OCI-LY7 (cell line): ENCODE data around the gene JAM2. TPM values are rescaled to one million over a fixed set of nuclear protein-coding genes. Genes with fewer than 3 reads are reported as not detected.

Experiments used
- BruUV-seq: library from RNA; stranded (reverse); fragments of 400-500 nt; replicated peaks from 2 replicates; lab custom pipeline; 2021; lab: Mats Ljungman, UMichigan
- CTCF ChIA-PET: fragments of 300-600 bp; sonication (Branson Sonifier 250); formaldehyde crosslinking; loops from one replicate; lab custom pipeline; 2022; ENCODE audit warnings: antibody characterized with exemption; ENCODE audit not compliant: unreplicated experiment; lab: Charles Lee
- POLR2A ChIA-PET: fragments of 300-600 bp; sonication (Branson Sonifier 250); formaldehyde crosslinking; loops from one replicate; lab custom pipeline; 2022; ENCODE audit warnings: antibody characterized with exemption; lab: Charles Lee
- DNase-seq: peaks from one replicate; pipeline ENCODE4 v3.0.0-alpha.2; 2015; ENCODE audit warnings: low spot score
- H2AFZ ChIP-seq: fragments of 200-600 bp; sonication (generic), shearing (Covaris generic); 2 replicates; pipeline ENCODE4 v1.6.1; 2014; ENCODE audit warnings: mild to moderate bottlenecking, antibody characterized with exemption, low read length, moderate library complexity
- H3K27ac ChIP-seq: fragments of 200-600 bp; sonication (generic); 2 replicates; pipeline ENCODE4 v1.5.1; 2014; ENCODE audit warnings: mixed run types, low read depth, mild to moderate bottlenecking, moderate library complexity, low read length, inconsistent platforms; ENCODE audit not compliant: poor library complexity, severe bottlenecking
- H3K36me3 ChIP-seq: fragments of 200-600 bp; sonication (generic); 2 replicates; pipeline ENCODE4 v1.6.1; 2014; ENCODE audit warnings: mild to moderate bottlenecking, antibody characterized with exemption, low read length, moderate library complexity, mixed read lengths; ENCODE audit not compliant: insufficient read depth
- H3K4me1 ChIP-seq: fragments of 200-600 bp; sonication (generic); 2 replicates; pipeline ENCODE4 v1.5.1; 2014; ENCODE audit warnings: mild to moderate bottlenecking, low read length; ENCODE audit not compliant: insufficient read depth, poor library complexity, severe bottlenecking
- H3K4me2 ChIP-seq: fragments of 200-600 bp; sonication (generic); 2 replicates; pipeline ENCODE4 v1.6.1; 2014; ENCODE audit warnings: mild to moderate bottlenecking, low read length
- H3K4me3 ChIP-seq: fragments of 200-600 bp; sonication (generic); 2 replicates; pipeline ENCODE4 v1.5.1; 2014; ENCODE audit warnings: mild to moderate bottlenecking, low read depth, low read length; ENCODE audit not compliant: poor library complexity, severe bottlenecking
- H3K79me2 ChIP-seq: fragments of 200-600 bp; sonication (generic); 2 replicates; pipeline ENCODE4 v1.6.1; 2016; ENCODE audit warnings: low read depth, mild to moderate bottlenecking, low read length, moderate library complexity, mixed read lengths; ENCODE audit not compliant: insufficient read depth
- H3K9me2 ChIP-seq: fragments of 200-600 bp; sonication (generic); 2 replicates; pipeline ENCODE4 v1.6.1; 2016; ENCODE audit warnings: mild to moderate bottlenecking, low read length, mixed read lengths; ENCODE audit not compliant: insufficient read depth
- H3K9me3 ChIP-seq: fragments of 200-600 bp; sonication (generic); 2 replicates; pipeline ENCODE4 v1.6.1; 2014; ENCODE audit warnings: mild to moderate bottlenecking, mixed run types, low read length, mixed read lengths
- H4K20me1 ChIP-seq: fragments of 200-600 bp; sonication (generic); 2 replicates; pipeline ENCODE4 v1.6.1; 2014; ENCODE audit warnings: mild to moderate bottlenecking, antibody characterized with exemption, low read length, moderate library complexity, mixed read lengths; ENCODE audit not compliant: insufficient read depth
- EZH2phosphoT487 ChIP-seq: fragments of 200-600 bp; sonication (generic); IDR thresholded peaks from 2 replicates; pipeline ENCODE4 v1.6.1; 2018; ENCODE audit warnings: low read depth, borderline replicate concordance, mild to moderate bottlenecking, mixed run types, antibody characterized with exemption, low read length, moderate library complexity, mixed read lengths
- intact Hi-C: fragments of 100-400 bp; cut with micrococcal nuclease; formaldehyde crosslinking; loops from one replicate; pipeline ENCODE4 v1.10.0; 2022; ENCODE audit not compliant: unreplicated experiment
- total RNA-seq, 2 experiments: library from RNA; depleted of rRNA in 1 of 2; stranded (reverse); fragments of >200 nt in 1 of 2; shearing (Covaris generic) in 1 of 2; gene quantifications; 2 replicates each; pipeline ENCODE4 v1.2.3, GENCODE V29; 2014 to 2022
- TF ChIP-seq, protein P1 (sequence below): fragments of 200-600 bp; sonication (generic); conservative IDR thresholded peaks from 2 replicates; pipeline ENCODE4 v1.5.1; 2014; ENCODE audit warnings: mild to moderate bottlenecking, antibody characterized with exemption, low read length, moderate library complexity, mixed read lengths

JAM2 gene
- total RNA-seq, 2 experiments from 2014 or later: 1.2 to 1.4 TPM

DNA sequence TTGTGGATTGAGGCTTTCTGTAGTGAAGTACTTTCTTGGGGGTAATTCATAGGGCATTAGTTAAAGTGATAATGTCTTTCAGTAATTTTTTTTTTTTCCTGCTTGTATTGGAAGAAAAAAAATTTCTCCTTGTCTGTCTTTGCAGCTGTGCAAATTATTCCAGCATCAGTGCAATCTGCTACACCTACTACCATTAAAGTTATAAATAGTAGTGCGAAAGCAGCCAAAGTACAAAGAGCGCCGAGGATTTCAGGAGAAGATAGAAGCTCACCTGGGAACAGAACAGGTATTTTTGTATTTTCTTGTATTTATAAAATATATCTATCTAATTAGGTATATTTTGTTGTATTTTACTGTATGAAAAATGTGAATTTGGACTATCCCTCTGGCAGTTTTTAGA is 125.0 kb downstream of the JAM2 start:
- TF ChIP-seq, protein P1, sequence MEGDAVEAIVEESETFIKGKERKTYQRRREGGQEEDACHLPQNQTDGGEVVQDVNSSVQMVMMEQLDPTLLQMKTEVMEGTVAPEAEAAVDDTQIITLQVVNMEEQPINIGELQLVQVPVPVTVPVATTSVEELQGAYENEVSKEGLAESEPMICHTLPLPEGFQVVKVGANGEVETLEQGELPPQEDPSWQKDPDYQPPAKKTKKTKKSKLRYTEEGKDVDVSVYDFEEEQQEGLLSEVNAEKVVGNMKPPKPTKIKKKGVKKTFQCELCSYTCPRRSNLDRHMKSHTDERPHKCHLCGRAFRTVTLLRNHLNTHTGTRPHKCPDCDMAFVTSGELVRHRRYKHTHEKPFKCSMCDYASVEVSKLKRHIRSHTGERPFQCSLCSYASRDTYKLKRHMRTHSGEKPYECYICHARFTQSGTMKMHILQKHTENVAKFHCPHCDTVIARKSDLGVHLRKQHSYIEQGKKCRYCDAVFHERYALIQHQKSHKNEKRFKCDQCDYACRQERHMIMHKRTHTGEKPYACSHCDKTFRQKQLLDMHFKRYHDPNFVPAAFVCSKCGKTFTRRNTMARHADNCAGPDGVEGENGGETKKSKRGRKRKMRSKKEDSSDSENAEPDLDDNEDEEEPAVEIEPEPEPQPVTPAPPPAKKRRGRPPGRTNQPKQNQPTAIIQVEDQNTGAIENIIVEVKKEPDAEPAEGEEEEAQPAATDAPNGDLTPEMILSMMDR: no peak
- no peak for TF ChIP-seq EZH2phosphoT487
- H3K9me2 ChIP-seq: no peaks in the 10 kb centered on the region
- no peaks in the 10 kb centered on the region for H3K4me1 ChIP-seq
- no TSS peak for BruUV-seq
- H3K27ac ChIP-seq: no peak overlapping the region
- peaks cover 89% of the 10 kb centered on the region for H3K36me3 ChIP-seq
- no peaks in the 10 kb centered on the region for H4K20me1 ChIP-seq
- no peak overlapping the region for H2AFZ ChIP-seq
- H3K79me2 ChIP-seq: no peaks in the 10 kb centered on the region
- CTCF ChIA-PET: no interaction called here
- no peak overlapping the region for H3K4me3 ChIP-seq
- POLR2A ChIA-PET: interaction anchor here (0.7 to 1.0 kb wide), 2 partner anchors 15 to 23 kb away, joined by 3 to 4 read pairs; no protein-coding TSS in a partner anchor
- DNase-seq: no peak
- H3K4me2 ChIP-seq: no peak overlapping the region
- H3K9me3 ChIP-seq: no peaks in the 10 kb centered on the region
- intact Hi-C loops: no loop called here

Other genes starting within 250 kb of the JAM2 start
- gene MRPL39, start 31.8 kb upstream of the JAM2 start, total RNA-seq (2014; rRNA removed; shearing (Covaris generic)): 42.1 and 45.0 TPM in 2 replicates
- 55.2 and 56.9 TPM in 2 replicates for gene MRPL39, start 31.8 kb upstream of the JAM2 start, total RNA-seq (2022)
- gene ATP5PF, start 95.6 kb downstream of the JAM2 start, total RNA-seq (2014; rRNA removed; shearing (Covaris generic)): 70.6 and 83.8 TPM in 2 replicates
- 145 and 164 TPM in 2 replicates for gene ATP5PF, start 95.6 kb downstream of the JAM2 start, total RNA-seq (2022)
- gene GABPA, start 95.7 kb downstream of the JAM2 start, total RNA-seq (2014; rRNA removed; shearing (Covaris generic)): 21.9 and 22.2 TPM in 2 replicates
- 33.2 and 33.6 TPM in 2 replicates for gene GABPA, start 95.7 kb downstream of the JAM2 start, total RNA-seq (2022)